DOHH2 (cell line): ENCODE data around the gene LMBR1L.

Experiments
- H3F3A ChIP-seq: fragments of 200-600 bp; sonication (generic), shearing (Covaris generic); 2 replicates; pipeline ENCODE4 v1.6.0; 2016; ENCODE audit warnings: antibody characterized with exemption, mild to moderate bottlenecking; ENCODE audit not compliant: control insufficient read depth, insufficient read depth
- H3K27ac ChIP-seq: fragments of 200-600 bp; sonication (generic); 2 replicates; pipeline ENCODE4 v1.5.1; 2014; ENCODE audit warnings: low read depth, mild to moderate bottlenecking, low read length, moderate library complexity
- H3K27me3 ChIP-seq: fragments of 200-600 bp; sonication (generic); 2 replicates; pipeline ENCODE4 v1.6.1; 2014; ENCODE audit warnings: mild to moderate bottlenecking, low read length, mixed read lengths; ENCODE audit not compliant: control insufficient read depth
- H3K36me3 ChIP-seq: fragments of 200-600 bp; sonication (generic); 2 replicates; pipeline ENCODE4 v1.6.1; 2014; ENCODE audit warnings: mild to moderate bottlenecking, low read length, moderate library complexity, mixed read lengths; ENCODE audit not compliant: control insufficient read depth
- H3K4me1 ChIP-seq: fragments of 200-600 bp; sonication (generic); 2 replicates; pipeline ENCODE4 v1.6.1; 2014; ENCODE audit warnings: mild to moderate bottlenecking, low read length, mixed read lengths; ENCODE audit not compliant: control insufficient read depth
- H3K4me2 ChIP-seq: fragments of 200-600 bp; sonication (generic); 2 replicates; pipeline ENCODE4 v1.6.0; 2014; ENCODE audit warnings: mild to moderate bottlenecking, low read length, moderate library complexity
- H3K4me3 ChIP-seq: fragments of 200-600 bp; sonication (generic); 2 replicates; pipeline ENCODE4 v1.5.1; 2014; ENCODE audit warnings: mild to moderate bottlenecking, low read length, mixed read lengths
- H3K79me2 ChIP-seq: fragments of 200-600 bp; sonication (generic); 2 replicates; pipeline ENCODE4 v1.6.1; 2014; ENCODE audit warnings: mild to moderate bottlenecking, low read length, mixed read lengths; ENCODE audit not compliant: control insufficient read depth
- H3K9me2 ChIP-seq: fragments of 200-600 bp; sonication (generic); replicated peaks from 2 replicates; pipeline ENCODE4 v1.6.1; 2014; ENCODE audit warnings: mild to moderate bottlenecking, low read length, mixed read lengths; ENCODE audit not compliant: control insufficient read depth
- H3K9me3 ChIP-seq: fragments of 200-600 bp; sonication (generic); 2 replicates; pipeline ENCODE4 v1.6.1; 2014; ENCODE audit warnings: antibody characterized with exemption, low read length, mixed read lengths; ENCODE audit not compliant: control insufficient read depth, insufficient read depth
- H4K20me1 ChIP-seq: fragments of 200-600 bp; sonication (generic); 2 replicates; pipeline ENCODE4 v1.6.0; 2014; ENCODE audit warnings: low read depth, mild to moderate bottlenecking, antibody characterized with exemption, low read length, moderate library complexity; ENCODE audit not compliant: control insufficient read depth, insufficient read depth
- CTCF ChIP-seq: fragments of 200-600 bp; sonication (generic); IDR thresholded peaks from one replicate; pipeline ENCODE4 v1.5.1; 2014; ENCODE audit warnings: antibody characterized with exemption, mild to moderate bottlenecking, low read depth, low read length; ENCODE audit not compliant: poor library complexity, severe bottlenecking
- EZH2phosphoT487 ChIP-seq: fragments of 200-600 bp; sonication (generic); IDR thresholded peaks from 2 replicates; pipeline ENCODE4 v1.6.1; 2017; ENCODE audit warnings: borderline replicate concordance, mild to moderate bottlenecking, antibody characterized with exemption, low read length, moderate library complexity, mixed read lengths

Gene LMBR1L

GRCh38 chr12:49052451-49053208 is 58.0 kb downstream of the LMBR1L start:
- no peak for TF ChIP-seq CTCF
- TF ChIP-seq EZH2phosphoT487 = no peak
- H3K27ac ChIP-seq = no peak overlapping the region
- H3K27me3 ChIP-seq = no peaks in the 10 kb centered on the region
- H3K9me3 ChIP-seq = no peaks in the 10 kb centered on the region
- H3K79me2 ChIP-seq = peaks cover 61% of the 10 kb centered on the region
- H4K20me1 ChIP-seq = peaks cover 27% of the 10 kb centered on the region
- no peaks in the 10 kb centered on the region for H3K9me2 ChIP-seq
- H3K4me1 ChIP-seq = peaks cover 24% of the 10 kb centered on the region
- no peaks in the 10 kb centered on the region for H3F3A ChIP-seq
- H3K36me3 ChIP-seq = peaks cover 84% of the 10 kb centered on the region
- H3K4me3 ChIP-seq = no peak overlapping the region
- H3K4me2 ChIP-seq = no peak overlapping the region

- Histone ChIP-seq H3K27ac (no peak overlapping the region), H3K4me3 (no peak overlapping the region), H3K79me2 (peaks cover 54% of the 10 kb centered on the region), H3K4me2 (no peak overlapping the region), H3K9me2 (no peaks in the 10 kb centered on the region), H3K27me3 (no peaks in the 10 kb centered on the region), H3K36me3 (peaks cover 87% of the 10 kb centered on the region), H3F3A (no peaks in the 10 kb centered on the region), H3K4me1 (peaks cover 17% of the 10 kb centered on the region), H4K20me1 (peaks cover 24% of the 10 kb centered on the region), H3K9me3 (no peaks in the 10 kb centered on the region)
- TF ChIP-seq CTCF (no peak), EZH2phosphoT487 (no peak)
These were observed 58.7 kb downstream of the LMBR1L start for GRCh38 chr12:49051777-49052438.

GRCh38 chr12:49051373-49051764 is 59.3 kb downstream of the LMBR1L start:
- Histone ChIP-seq H3K79me2 (peaks cover 48% of the 10 kb centered on the region), H3K27ac (no peak overlapping the region), H3K9me2 (no peaks in the 10 kb centered on the region), H3K9me3 (no peaks in the 10 kb centered on the region), H4K20me1 (peaks cover 24% of the 10 kb centered on the region), H3K36me3 (peaks cover 92% of the 10 kb centered on the region), H3K4me3 (no peak overlapping the region), H3K27me3 (no peaks in the 10 kb centered on the region), H3F3A (no peaks in the 10 kb centered on the region), H3K4me1 (peaks cover 12% of the 10 kb centered on the region), H3K4me2 (no peak overlapping the region)
- TF ChIP-seq CTCF (no peak), EZH2phosphoT487 (no peak)
